HEK293 (cell line): ENCODE results near the gene RO60.
A peak's percentile ranks its signal among the peaks of the same experiment; 100 is the strongest.

Source experiments
- CTCF ChIA-PET: fragments of 350-600 bp; formaldehyde crosslinking; extraction: SDS; loops from one replicate; lab custom pipeline; 2021; ENCODE audit warnings: antibody characterized with exemption; lab: Yijun Ruan, JAX
- POLR2A ChIA-PET: fragments of 300-600 bp; formaldehyde crosslinking; extraction: SDS; loops from one replicate; lab custom pipeline; 2020; ENCODE audit warnings: antibody characterized with exemption, inconsistent platforms; lab: Yijun Ruan, JAX
- H3K27ac ChIP-seq: fragments of 200-500 bp; sonication (Bioruptor generic); 2 replicates; pipeline ENCODE4 v1.5.1; 2014; ENCODE audit warnings: low read depth, low read length, control low read depth, inconsistent platforms; ENCODE audit errors: extremely low read depth
- H3K36me3 ChIP-seq, 2 experiments: fragments of 200-500 bp in 1 of 2; sonication (Bioruptor generic) in 1 of 2; 1 replicate in 1 of 2; 2 replicates in 1 of 2; pipeline ENCODE4 v1.5.1; 2014 to 2017; ENCODE audit warnings: inconsistent platforms in 2 of 2, low read length in 2 of 2; ENCODE audit not compliant: control insufficient read depth in 2 of 2, insufficient read depth in 1 of 2
- H3K4me1 ChIP-seq: fragments of 200-500 bp; sonication (Bioruptor generic); 2 replicates; pipeline ENCODE4 v1.5.1; 2014; ENCODE audit warnings: mild to moderate bottlenecking, low read length, inconsistent platforms; ENCODE audit not compliant: control insufficient read depth, insufficient read depth
- H3K4me3 ChIP-seq: 2 replicates; pipeline ENCODE4 v1.5.1; 2011; ENCODE audit warnings: low read depth, mild to moderate bottlenecking, control low read depth, low read length, moderate library complexity
- H3K9me3 ChIP-seq: fragments of 200-500 bp; sonication (Bioruptor generic); 2 replicates; pipeline ENCODE4 v1.5.1; 2014; ENCODE audit warnings: low read depth, low read length, inconsistent platforms; ENCODE audit not compliant: control insufficient read depth, insufficient read depth
- PRDM1 ChIP-seq: fragments of 450-650 bp; formaldehyde crosslinking; IDR thresholded peaks from 2 replicates; pipeline ENCODE4; 2016; ENCODE audit warnings: missing biosample characterization, missing genetic modification characterization
- ZNF157 ChIP-seq: fragments of 450-650 bp; formaldehyde crosslinking; IDR thresholded peaks from 2 replicates; pipeline ENCODE4 v1.5.1; 2016; ENCODE audit warnings: missing biosample characterization, missing genetic modification characterization
- ZNF239 ChIP-seq: fragments of 450-650 bp; formaldehyde crosslinking; IDR thresholded peaks from 2 replicates; pipeline ENCODE4 v1.5.1; 2016; ENCODE audit warnings: missing biosample characterization, missing genetic modification characterization
- ZNF335 ChIP-seq: fragments of 450-650 bp; formaldehyde crosslinking; conservative IDR thresholded peaks from 2 replicates; pipeline ENCODE4 v1.5.1; 2016; ENCODE audit warnings: missing biosample characterization, missing genetic modification characterization
- ZNF521 ChIP-seq: fragments of 450-650 bp; formaldehyde crosslinking; IDR thresholded peaks from 2 replicates; pipeline ENCODE4 v1.5.1; 2017; ENCODE audit warnings: missing biosample characterization, mild to moderate bottlenecking, missing genetic modification characterization
- ZNF621 ChIP-seq: fragments of 450-650 bp; formaldehyde crosslinking; IDR thresholded peaks from 2 replicates; pipeline ENCODE4 v1.5.1; 2017; ENCODE audit warnings: missing biosample characterization, missing genetic modification characterization
- ZNF654 ChIP-seq: fragments of 450-650 bp; formaldehyde crosslinking; IDR thresholded peaks from 2 replicates; pipeline ENCODE4 v1.5.1; 2016; ENCODE audit warnings: low read depth, missing biosample characterization, missing genetic modification characterization
- ZNF701 ChIP-seq: fragments of 450-650 bp; formaldehyde crosslinking; IDR thresholded peaks from 2 replicates; pipeline ENCODE4 v1.5.1; 2016; ENCODE audit warnings: missing biosample characterization, missing genetic modification characterization
- ZNF768 ChIP-seq: fragments of 450-650 bp; formaldehyde crosslinking; IDR thresholded peaks from 2 replicates; pipeline ENCODE4 v1.5.1; 2018; ENCODE audit warnings: missing biosample characterization, mild to moderate bottlenecking, missing genetic modification characterization
- ZSCAN30 ChIP-seq: fragments of 450-650 bp; IDR thresholded peaks from 2 replicates; pipeline ENCODE4 v1.5.1; 2018; ENCODE audit warnings: missing biosample characterization, mild to moderate bottlenecking, missing genetic modification characterization, moderate library complexity
- TF ChIP-seq, protein P1 (sequence below): fragments of 450-650 bp; formaldehyde crosslinking; IDR thresholded peaks from 2 replicates; pipeline ENCODE4 v1.5.1; 2016; ENCODE audit warnings: missing biosample characterization, missing genetic modification characterization, borderline replicate concordance
- TF ChIP-seq, protein P2 (sequence below): fragments of 450-650 bp; formaldehyde crosslinking; IDR thresholded peaks from 2 replicates; pipeline ENCODE4 v1.5.1; 2016; ENCODE audit warnings: missing biosample characterization, missing genetic modification characterization
- TF ChIP-seq, protein P3 (sequence below): fragments of 450-650 bp; formaldehyde crosslinking; IDR thresholded peaks from 2 replicates; pipeline ENCODE4 v1.5.1; 2016; ENCODE audit warnings: missing biosample characterization, missing genetic modification characterization

RO60 gene

DNA sequence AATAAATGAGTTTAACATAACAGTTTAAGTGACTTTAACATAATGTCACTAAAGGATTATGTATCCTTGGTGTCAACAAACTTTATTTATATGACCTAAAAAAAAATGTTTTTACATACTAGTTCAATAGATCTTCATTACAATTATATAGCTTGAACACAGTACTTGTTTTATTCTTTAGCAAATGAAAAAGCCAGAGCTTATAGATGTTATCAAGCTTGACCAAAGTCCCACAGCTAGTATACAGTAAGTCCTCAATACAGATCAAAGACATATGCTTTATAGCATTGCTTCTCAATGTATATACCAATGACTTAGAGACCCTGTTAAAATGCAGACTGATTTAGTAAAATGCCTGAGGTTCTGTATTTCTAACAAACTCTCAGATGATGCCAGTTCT is 42.6 kb upstream of the RO60 start:
- CTCF ChIA-PET = no interaction called here
- POLR2A ChIA-PET = no interaction called here
- no peaks in the 10 kb centered on the region for H3K9me3 ChIP-seq
- H3K27ac ChIP-seq = no peak overlapping the region
- H3K4me3 ChIP-seq = no peak overlapping the region
- peaks cover 0 to 25% of the 10 kb centered on the region in 2 experiments; a peak in 2 of 3 replicates for H3K36me3 ChIP-seq
- TF ChIP-seq PRDM1 (tag by site-specific recombination) (no peak), ZNF239 (tag by site-specific recombination) (no peak), ZNF768 (tag by site-specific recombination) (no peak), ZSCAN30 (no peak), ZNF701 (tag by site-specific recombination) (no peak), ZNF157 (no peak), ZNF521 (tag by site-specific recombination) (no peak), ZNF621 (no peak)
- TF ChIP-seq, protein P1, sequence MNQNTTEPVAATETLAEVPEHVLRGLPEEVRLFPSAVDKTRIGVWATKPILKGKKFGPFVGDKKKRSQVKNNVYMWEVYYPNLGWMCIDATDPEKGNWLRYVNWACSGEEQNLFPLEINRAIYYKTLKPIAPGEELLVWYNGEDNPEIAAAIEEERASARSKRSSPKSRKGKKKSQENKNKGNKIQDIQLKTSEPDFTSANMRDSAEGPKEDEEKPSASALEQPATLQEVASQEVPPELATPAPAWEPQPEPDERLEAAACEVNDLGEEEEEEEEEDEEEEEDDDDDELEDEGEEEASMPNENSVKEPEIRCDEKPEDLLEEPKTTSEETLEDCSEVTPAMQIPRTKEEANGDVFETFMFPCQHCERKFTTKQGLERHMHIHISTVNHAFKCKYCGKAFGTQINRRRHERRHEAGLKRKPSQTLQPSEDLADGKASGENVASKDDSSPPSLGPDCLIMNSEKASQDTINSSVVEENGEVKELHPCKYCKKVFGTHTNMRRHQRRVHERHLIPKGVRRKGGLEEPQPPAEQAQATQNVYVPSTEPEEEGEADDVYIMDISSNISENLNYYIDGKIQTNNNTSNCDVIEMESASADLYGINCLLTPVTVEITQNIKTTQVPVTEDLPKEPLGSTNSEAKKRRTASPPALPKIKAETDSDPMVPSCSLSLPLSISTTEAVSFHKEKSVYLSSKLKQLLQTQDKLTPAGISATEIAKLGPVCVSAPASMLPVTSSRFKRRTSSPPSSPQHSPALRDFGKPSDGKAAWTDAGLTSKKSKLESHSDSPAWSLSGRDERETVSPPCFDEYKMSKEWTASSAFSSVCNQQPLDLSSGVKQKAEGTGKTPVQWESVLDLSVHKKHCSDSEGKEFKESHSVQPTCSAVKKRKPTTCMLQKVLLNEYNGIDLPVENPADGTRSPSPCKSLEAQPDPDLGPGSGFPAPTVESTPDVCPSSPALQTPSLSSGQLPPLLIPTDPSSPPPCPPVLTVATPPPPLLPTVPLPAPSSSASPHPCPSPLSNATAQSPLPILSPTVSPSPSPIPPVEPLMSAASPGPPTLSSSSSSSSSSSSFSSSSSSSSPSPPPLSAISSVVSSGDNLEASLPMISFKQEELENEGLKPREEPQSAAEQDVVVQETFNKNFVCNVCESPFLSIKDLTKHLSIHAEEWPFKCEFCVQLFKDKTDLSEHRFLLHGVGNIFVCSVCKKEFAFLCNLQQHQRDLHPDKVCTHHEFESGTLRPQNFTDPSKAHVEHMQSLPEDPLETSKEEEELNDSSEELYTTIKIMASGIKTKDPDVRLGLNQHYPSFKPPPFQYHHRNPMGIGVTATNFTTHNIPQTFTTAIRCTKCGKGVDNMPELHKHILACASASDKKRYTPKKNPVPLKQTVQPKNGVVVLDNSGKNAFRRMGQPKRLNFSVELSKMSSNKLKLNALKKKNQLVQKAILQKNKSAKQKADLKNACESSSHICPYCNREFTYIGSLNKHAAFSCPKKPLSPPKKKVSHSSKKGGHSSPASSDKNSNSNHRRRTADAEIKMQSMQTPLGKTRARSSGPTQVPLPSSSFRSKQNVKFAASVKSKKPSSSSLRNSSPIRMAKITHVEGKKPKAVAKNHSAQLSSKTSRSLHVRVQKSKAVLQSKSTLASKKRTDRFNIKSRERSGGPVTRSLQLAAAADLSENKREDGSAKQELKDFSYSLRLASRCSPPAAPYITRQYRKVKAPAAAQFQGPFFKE = no peak
- TF ChIP-seq, protein P2, sequence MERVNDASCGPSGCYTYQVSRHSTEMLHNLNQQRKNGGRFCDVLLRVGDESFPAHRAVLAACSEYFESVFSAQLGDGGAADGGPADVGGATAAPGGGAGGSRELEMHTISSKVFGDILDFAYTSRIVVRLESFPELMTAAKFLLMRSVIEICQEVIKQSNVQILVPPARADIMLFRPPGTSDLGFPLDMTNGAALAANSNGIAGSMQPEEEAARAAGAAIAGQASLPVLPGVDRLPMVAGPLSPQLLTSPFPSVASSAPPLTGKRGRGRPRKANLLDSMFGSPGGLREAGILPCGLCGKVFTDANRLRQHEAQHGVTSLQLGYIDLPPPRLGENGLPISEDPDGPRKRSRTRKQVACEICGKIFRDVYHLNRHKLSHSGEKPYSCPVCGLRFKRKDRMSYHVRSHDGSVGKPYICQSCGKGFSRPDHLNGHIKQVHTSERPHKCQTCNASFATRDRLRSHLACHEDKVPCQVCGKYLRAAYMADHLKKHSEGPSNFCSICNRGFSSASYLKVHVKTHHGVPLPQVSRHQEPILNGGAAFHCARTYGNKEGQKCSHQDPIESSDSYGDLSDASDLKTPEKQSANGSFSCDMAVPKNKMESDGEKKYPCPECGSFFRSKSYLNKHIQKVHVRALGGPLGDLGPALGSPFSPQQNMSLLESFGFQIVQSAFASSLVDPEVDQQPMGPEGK (tag by site-specific recombination) = no peak
- TF ChIP-seq, protein P3, sequence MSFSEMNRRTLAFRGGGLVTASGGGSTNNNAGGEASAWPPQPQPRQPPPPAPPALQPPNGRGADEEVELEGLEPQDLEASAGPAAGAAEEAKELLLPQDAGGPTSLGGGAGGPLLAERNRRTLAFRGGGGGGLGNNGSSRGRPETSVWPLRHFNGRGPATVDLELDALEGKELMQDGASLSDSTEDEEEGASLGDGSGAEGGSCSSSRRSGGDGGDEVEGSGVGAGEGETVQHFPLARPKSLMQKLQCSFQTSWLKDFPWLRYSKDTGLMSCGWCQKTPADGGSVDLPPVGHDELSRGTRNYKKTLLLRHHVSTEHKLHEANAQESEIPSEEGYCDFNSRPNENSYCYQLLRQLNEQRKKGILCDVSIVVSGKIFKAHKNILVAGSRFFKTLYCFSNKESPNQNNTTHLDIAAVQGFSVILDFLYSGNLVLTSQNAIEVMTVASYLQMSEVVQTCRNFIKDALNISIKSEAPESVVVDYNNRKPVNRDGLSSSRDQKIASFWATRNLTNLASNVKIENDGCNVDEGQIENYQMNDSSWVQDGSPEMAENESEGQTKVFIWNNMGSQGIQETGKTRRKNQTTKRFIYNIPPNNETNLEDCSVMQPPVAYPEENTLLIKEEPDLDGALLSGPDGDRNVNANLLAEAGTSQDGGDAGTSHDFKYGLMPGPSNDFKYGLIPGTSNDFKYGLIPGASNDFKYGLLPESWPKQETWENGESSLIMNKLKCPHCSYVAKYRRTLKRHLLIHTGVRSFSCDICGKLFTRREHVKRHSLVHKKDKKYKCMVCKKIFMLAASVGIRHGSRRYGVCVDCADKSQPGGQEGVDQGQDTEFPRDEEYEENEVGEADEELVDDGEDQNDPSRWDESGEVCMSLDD (tag by site-specific recombination) = no peak
- H3K4me1 ChIP-seq = no peaks in the 10 kb centered on the region

DNA sequence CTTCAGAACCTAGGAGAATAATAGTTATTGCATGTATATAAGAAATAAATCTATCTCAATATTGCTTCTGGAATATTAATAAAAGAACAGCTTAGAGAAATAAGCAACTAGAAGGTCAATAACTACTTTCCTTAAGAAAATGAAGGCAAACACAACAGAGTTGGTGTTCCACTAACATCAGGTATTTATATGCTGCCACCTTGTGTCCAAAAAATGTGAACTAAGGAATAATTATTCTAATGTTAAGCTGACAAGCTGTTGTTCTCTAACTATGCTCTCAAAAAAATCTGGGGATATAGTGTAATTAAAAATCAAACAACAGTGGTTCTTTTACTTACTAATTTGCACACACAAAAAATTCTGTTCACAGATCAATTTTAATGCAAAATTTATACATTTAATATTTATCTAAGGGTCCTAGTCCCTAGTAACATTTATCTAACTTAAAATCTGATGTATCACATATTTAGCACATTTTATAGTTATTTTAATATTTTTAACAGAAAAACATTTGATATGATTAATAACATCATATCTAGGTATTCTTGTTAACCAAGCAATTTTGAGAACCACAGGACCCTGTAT is 39.9 kb upstream of the RO60 start:
- H3K4me3 ChIP-seq = no peak overlapping the region
- ChIA-PET POLR2A (interaction anchor here (0.7 kb wide), 1 partner anchor 211 kb away, joined by 3 read pairs; the partner anchor contains the start of gene RGS2), CTCF (interaction anchor here (0.6 to 3.8 kb wide), 21 partner anchors 10 to 919 kb away, joined by 3 to 56 read pairs (median 4); no protein-coding TSS in a partner anchor)
- H3K4me1 ChIP-seq = no peaks in the 10 kb centered on the region
- peak; percentile 71 for TF ChIP-seq ZNF654 (tag by site-specific recombination)
- no peak for TF ChIP-seq ZNF335 (tag by site-specific recombination)
- H3K36me3 ChIP-seq = peaks cover 9 to 41% of the 10 kb centered on the region in 2 experiments
- no peak overlapping the region for H3K27ac ChIP-seq
- no peaks in the 10 kb centered on the region for H3K9me3 ChIP-seq
